Left ventricle myocardium inferior (tissue), 1 donor: ENCODE measurements around the gene ZSCAN21. TPM values are rescaled to one million over a fixed set of nuclear protein-coding genes. Genes with fewer than 3 reads are reported as not detected.

Source experiments
- DNase-seq: peaks from one replicate; pipeline ENCODE4 v3.0.0-alpha.2; 2020
- H3K27ac ChIP-seq: fragments of 200-600 bp; replicated peaks from 2 replicates; pipeline ENCODE4 v1.8.0; 2021
- H3K27me3 ChIP-seq: fragments of 200-600 bp; 2 replicates; pipeline ENCODE4 v1.8.0; 2021; ENCODE audit warnings: low read depth
- H3K36me3 ChIP-seq: fragments of 200-600 bp; 2 replicates; pipeline ENCODE4 v1.8.0; 2021
- H3K4me1 ChIP-seq: fragments of 200-600 bp; 2 replicates; pipeline ENCODE4 v1.8.0; 2021
- H3K4me3 ChIP-seq: fragments of 200-600 bp; 2 replicates; pipeline ENCODE4 v1.8.0; 2021; ENCODE audit warnings: mild to moderate bottlenecking, moderate library complexity
- H3K9me3 ChIP-seq: fragments of 200-600 bp; replicated peaks from 2 replicates; pipeline ENCODE4 v1.8.0; 2021
- intact Hi-C: fragments of 100-400 bp; cut with micrococcal nuclease; formaldehyde crosslinking; loops from one replicate; pipeline ENCODE4 v1.11.0; 2022
- total RNA-seq: library from RNA; stranded (reverse); fragmentation: NEBNext Ultra II Directional; extraction: Animal tissue kit (Norgen Biotek cat#: 25700); gene quantifications from one replicate; pipeline ENCODE4 v1.2.1, GENCODE V29; 2021
- TF ChIP-seq, protein P1 (sequence below): fragments of 200-600 bp; IDR thresholded peaks from 2 replicates; pipeline ENCODE4 v1.8.0; 2021; ENCODE audit warnings: antibody characterized with exemption, mild to moderate bottlenecking, borderline replicate concordance
- donor health status: DM: no; HTN: yes; CAD: no; lungs with severe emphysema.

The ZSCAN21 gene
- total RNA-seq, 1 donor from 2014 or later = 6.4 TPM

GRCh38 chr7:100034871-100035510, 14.6 kb upstream of the ZSCAN21 start:
- DNase-seq = no peak
- Histone ChIP-seq H3K9me3 (no peaks in the 10 kb centered on the region), H3K4me1 (no peaks in the 10 kb centered on the region), H3K27ac (no peak overlapping the region), H3K27me3 (no peaks in the 10 kb centered on the region), H3K4me3 (no peak overlapping the region), H3K36me3 (peaks cover 74% of the 10 kb centered on the region)
- intact Hi-C loops = no loop called here
- TF ChIP-seq, protein P1, sequence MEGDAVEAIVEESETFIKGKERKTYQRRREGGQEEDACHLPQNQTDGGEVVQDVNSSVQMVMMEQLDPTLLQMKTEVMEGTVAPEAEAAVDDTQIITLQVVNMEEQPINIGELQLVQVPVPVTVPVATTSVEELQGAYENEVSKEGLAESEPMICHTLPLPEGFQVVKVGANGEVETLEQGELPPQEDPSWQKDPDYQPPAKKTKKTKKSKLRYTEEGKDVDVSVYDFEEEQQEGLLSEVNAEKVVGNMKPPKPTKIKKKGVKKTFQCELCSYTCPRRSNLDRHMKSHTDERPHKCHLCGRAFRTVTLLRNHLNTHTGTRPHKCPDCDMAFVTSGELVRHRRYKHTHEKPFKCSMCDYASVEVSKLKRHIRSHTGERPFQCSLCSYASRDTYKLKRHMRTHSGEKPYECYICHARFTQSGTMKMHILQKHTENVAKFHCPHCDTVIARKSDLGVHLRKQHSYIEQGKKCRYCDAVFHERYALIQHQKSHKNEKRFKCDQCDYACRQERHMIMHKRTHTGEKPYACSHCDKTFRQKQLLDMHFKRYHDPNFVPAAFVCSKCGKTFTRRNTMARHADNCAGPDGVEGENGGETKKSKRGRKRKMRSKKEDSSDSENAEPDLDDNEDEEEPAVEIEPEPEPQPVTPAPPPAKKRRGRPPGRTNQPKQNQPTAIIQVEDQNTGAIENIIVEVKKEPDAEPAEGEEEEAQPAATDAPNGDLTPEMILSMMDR = no peak

DNA sequence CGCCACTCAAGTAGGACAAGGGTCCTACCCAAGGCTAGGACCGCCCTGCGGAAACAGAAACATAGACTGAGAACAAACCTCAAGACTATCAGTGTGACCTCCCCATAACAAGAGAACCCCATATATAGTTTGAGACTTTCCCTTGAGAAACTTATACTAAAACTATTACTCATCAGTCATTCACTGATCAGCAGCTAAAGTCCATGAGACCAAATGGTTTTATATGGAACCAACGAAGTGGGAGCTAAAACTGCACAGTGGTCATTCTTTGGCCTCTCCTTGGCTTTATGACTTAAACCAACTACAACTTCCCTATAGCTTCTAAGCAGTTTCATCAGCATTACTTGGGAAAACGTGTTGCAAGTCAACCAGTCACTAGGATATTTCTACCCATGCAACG, 13.7 kb upstream of the ZSCAN21 start:
- Histone ChIP-seq H3K4me3 (no peak overlapping the region), H3K4me1 (no peaks in the 10 kb centered on the region), H3K27ac (no peak overlapping the region), H3K36me3 (peaks cover 65% of the 10 kb centered on the region), H3K9me3 (no peaks in the 10 kb centered on the region), H3K27me3 (no peaks in the 10 kb centered on the region)
- DNase-seq = no peak
- TF ChIP-seq, protein P1 = no peak
- intact Hi-C loops = no loop called here

- H3K36me3 ChIP-seq = peaks cover 41% of the 10 kb centered on the region
Observed at GRCh38 chr7:100038326-100038725, 11.2 kb upstream of the ZSCAN21 start.

GRCh38 chr7:100040575-100040974, 9.0 kb upstream of the ZSCAN21 start:
- Histone ChIP-seq H3K4me3 (no peak overlapping the region), H3K36me3 (peaks cover 18% of the 10 kb centered on the region), H3K9me3 (no peaks in the 10 kb centered on the region), H3K27me3 (no peaks in the 10 kb centered on the region), H3K27ac (no peak overlapping the region), H3K4me1 (no peaks in the 10 kb centered on the region)
- TF ChIP-seq, protein P1 = no peak
- intact Hi-C loops = no loop called here
- DNase-seq = no peak

More at GRCh38 chr7:100038326-100038725, 11.2 kb upstream of the ZSCAN21 start:
- H3K4me1 ChIP-seq = no peaks in the 10 kb centered on the region
- intact Hi-C loops = no loop called here
- no peak overlapping the region for H3K4me3 ChIP-seq
- H3K27ac ChIP-seq = no peak overlapping the region
- no peaks in the 10 kb centered on the region for H3K27me3 ChIP-seq
- no peaks in the 10 kb centered on the region for H3K9me3 ChIP-seq
- TF ChIP-seq, protein P1 = no peak
- DNase-seq = no peak

GRCh38 chr7:100044718-100045117, 4.9 kb upstream of the ZSCAN21 start:
- TF ChIP-seq, protein P1 = no peak
- Histone ChIP-seq H3K4me3 (no peak overlapping the region), H3K27me3 (no peaks in the 10 kb centered on the region), H3K36me3 (no peaks in the 10 kb centered on the region), H3K27ac (no peak overlapping the region), H3K9me3 (no peaks in the 10 kb centered on the region), H3K4me1 (peaks cover 1% of the 10 kb centered on the region)
- intact Hi-C loops = no loop called here
- DNase-seq = no peak
